ENCODE data around the gene CENPO.

Gene CENPO

GRCh38 chr2:24850944-24851343 is 57.7 kb downstream of the CENPO start:
- Histone ChIP-seq H3K27me3 (ENCODE audit: control insufficient read depth, insufficient read depth, low read length) (no peaks in the 10 kb centered on the region), H3K36me3 (ENCODE audit: control insufficient read depth, insufficient read depth, low read length) (peaks cover 4% of the 10 kb centered on the region; the same call in 1 of the 2 replicates), H3K4me3 (ENCODE audit: low read length) (no peak overlapping the region), H3K4me1 (ENCODE audit: control insufficient read depth, insufficient read depth, low read length) (no peaks in the 10 kb centered on the region; the same call in 1 of the 2 replicates), H3K27ac (ENCODE audit: low read length) (no peak overlapping the region), H3K9me3 (ENCODE audit: control insufficient read depth, insufficient read depth, low read length) (0 out of 2 replicates have a peak, but pooled peaks cover 2% of the 10 kb centered on the region)
- no CpG with 5 or more reads among the region's 7 CpGs for WGBS (ENCODE audit: insufficient coverage, insufficient read length)
- DNase-seq (ENCODE audit: low read depth, low spot score): no peak

DNA sequence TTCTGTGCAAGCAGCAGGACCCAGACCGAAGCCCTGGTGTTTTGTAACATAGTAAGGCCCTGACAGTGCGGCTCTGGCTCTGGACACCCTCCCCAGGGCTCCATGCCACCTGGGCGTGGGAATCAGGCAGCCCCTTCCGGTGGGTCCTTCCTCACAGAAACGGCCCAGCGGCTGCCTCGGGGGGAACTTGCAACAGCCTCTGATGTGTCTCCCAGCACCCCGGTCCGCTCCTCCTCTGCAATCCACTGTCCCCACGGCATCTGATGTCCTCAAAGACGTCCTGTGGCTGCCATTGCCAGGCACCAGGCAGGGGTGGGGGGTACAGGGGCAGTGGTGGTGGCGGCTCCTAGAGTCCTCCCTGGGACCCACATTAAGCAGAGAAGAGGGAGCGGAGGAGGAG is 58.8 kb downstream of the CENPO start:
- 0 out of 2 replicates have a peak, but pooled peaks cover 2% of the 10 kb centered on the region for H3K9me3 ChIP-seq (ENCODE audit: control insufficient read depth, insufficient read depth, low read length)
- no peaks in the 10 kb centered on the region for H3K27me3 ChIP-seq (ENCODE audit: control insufficient read depth, insufficient read depth, low read length)
- no peak overlapping the region for H3K27ac ChIP-seq (ENCODE audit: low read length)
- no peak overlapping the region for H3K4me3 ChIP-seq (ENCODE audit: low read length)
- WGBS (ENCODE audit: insufficient coverage, insufficient read length): no CpG with 5 or more reads among the region's 13 CpGs
- no peaks in the 10 kb centered on the region; the same call in 1 of the 2 replicates for H3K4me1 ChIP-seq (ENCODE audit: control insufficient read depth, insufficient read depth, low read length)
- DNase-seq (ENCODE audit: low read depth, low spot score): no peak
- peaks cover 4% of the 10 kb centered on the region; the same call in 1 of the 2 replicates for H3K36me3 ChIP-seq (ENCODE audit: control insufficient read depth, insufficient read depth, low read length)

- DNase-seq (ENCODE audit: low read depth, low spot score): no peak
- no peak overlapping the region for H3K27ac ChIP-seq (ENCODE audit: low read length)
- H3K4me1 ChIP-seq (ENCODE audit: control insufficient read depth, insufficient read depth, low read length): no peaks in the 10 kb centered on the region; the same call in 1 of the 2 replicates
- H3K27me3 ChIP-seq (ENCODE audit: control insufficient read depth, insufficient read depth, low read length): no peaks in the 10 kb centered on the region
- H3K4me3 ChIP-seq (ENCODE audit: low read length): no peak overlapping the region
- WGBS (ENCODE audit: insufficient coverage, insufficient read length): no CpG with 5 or more reads among the region's 23 CpGs
- peaks cover 4% of the 10 kb centered on the region; the same call in 1 of the 2 replicates for H3K36me3 ChIP-seq (ENCODE audit: control insufficient read depth, insufficient read depth, low read length)
- H3K9me3 ChIP-seq (ENCODE audit: control insufficient read depth, insufficient read depth, low read length): 0 out of 2 replicates have a peak, but pooled peaks cover 2% of the 10 kb centered on the region
Measured at GRCh38 chr2:24852431-24853020, 59.3 kb downstream of the CENPO start.

- Histone ChIP-seq H3K4me3 (ENCODE audit: low read length) (no peak overlapping the region), H3K27ac (ENCODE audit: low read length) (no peak overlapping the region), H3K4me1 (ENCODE audit: control insufficient read depth, insufficient read depth, low read length) (no peaks in the 10 kb centered on the region; the same call in 1 of the 2 replicates), H3K9me3 (ENCODE audit: control insufficient read depth, insufficient read depth, low read length) (0 out of 2 replicates have a peak, but pooled peaks cover 2% of the 10 kb centered on the region), H3K27me3 (ENCODE audit: control insufficient read depth, insufficient read depth, low read length) (no peaks in the 10 kb centered on the region), H3K36me3 (ENCODE audit: control insufficient read depth, insufficient read depth, low read length) (peaks cover 4% of the 10 kb centered on the region; the same call in 1 of the 2 replicates)
- WGBS (ENCODE audit: insufficient coverage, insufficient read length): no CpG with 5 or more reads among the region's 9 CpGs
- DNase-seq (ENCODE audit: low read depth, low spot score): no peak
Measured at GRCh38 chr2:24853046-24853445, 59.8 kb downstream of the CENPO start.

GRCh38 chr2:24853996-24854395 is 60.8 kb downstream of the CENPO start:
- no peak for DNase-seq (ENCODE audit: low read depth, low spot score)
- no peak overlapping the region for H3K27ac ChIP-seq (ENCODE audit: low read length)
- H3K9me3 ChIP-seq (ENCODE audit: control insufficient read depth, insufficient read depth, low read length): no peaks in the 10 kb centered on the region
- H3K36me3 ChIP-seq (ENCODE audit: control insufficient read depth, insufficient read depth, low read length): peaks cover under 1% of the 10 kb centered on the region; the same call in 1 of the 2 replicates
- WGBS (ENCODE audit: insufficient coverage, insufficient read length): no CpG with 5 or more reads among the region's 3 CpGs
- no peaks in the 10 kb centered on the region; the same call in 1 of the 2 replicates for H3K4me1 ChIP-seq (ENCODE audit: control insufficient read depth, insufficient read depth, low read length)
- H3K27me3 ChIP-seq (ENCODE audit: control insufficient read depth, insufficient read depth, low read length): no peaks in the 10 kb centered on the region
- no peak overlapping the region for H3K4me3 ChIP-seq (ENCODE audit: low read length)

DNA sequence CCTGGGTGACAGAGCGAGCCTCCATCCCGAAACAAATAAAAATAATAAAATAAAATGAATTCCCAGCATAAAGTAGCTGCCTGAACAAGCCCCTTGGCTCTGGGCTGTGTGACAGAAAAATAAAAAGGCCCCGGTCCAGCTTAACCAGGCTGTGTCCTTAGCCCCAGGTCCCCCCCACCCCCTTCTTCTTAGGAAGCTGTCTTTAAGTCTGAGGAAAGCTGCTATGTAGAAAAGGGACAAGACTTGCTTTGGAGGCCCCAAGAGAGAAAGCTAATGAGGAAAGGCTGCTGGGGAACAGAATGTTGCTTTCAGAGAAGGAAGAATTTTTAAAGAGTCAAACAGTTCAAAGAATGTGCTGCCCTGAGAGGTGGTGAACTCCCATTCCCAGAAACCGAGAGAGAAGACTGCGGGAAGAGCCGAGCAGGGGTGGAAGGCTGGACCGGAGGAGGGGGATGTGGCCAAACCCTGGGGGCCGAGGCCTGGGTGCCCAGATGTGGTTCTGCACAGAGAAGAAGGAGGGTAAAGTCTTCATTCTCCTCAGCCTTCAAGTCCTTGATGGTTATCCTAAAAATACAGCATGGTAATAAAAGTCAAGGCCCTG is 61.9 kb downstream of the CENPO start:
- H3K9me3 ChIP-seq (ENCODE audit: control insufficient read depth, insufficient read depth, low read length): no peaks in the 10 kb centered on the region
- no peak for DNase-seq (ENCODE audit: low read depth, low spot score)
- WGBS (ENCODE audit: insufficient coverage, insufficient read length): no CpG with 5 or more reads among the region's 8 CpGs
- H3K27me3 ChIP-seq (ENCODE audit: control insufficient read depth, insufficient read depth, low read length): no peaks in the 10 kb centered on the region
- no peak overlapping the region for H3K4me3 ChIP-seq (ENCODE audit: low read length)
- no peak overlapping the region for H3K27ac ChIP-seq (ENCODE audit: low read length)
- H3K4me1 ChIP-seq (ENCODE audit: control insufficient read depth, insufficient read depth, low read length): no peaks in the 10 kb centered on the region
- no peaks in the 10 kb centered on the region for H3K36me3 ChIP-seq (ENCODE audit: control insufficient read depth, insufficient read depth, low read length)

- no CpG with 5 or more reads among the region's 4 CpGs for WGBS (ENCODE audit: insufficient coverage, insufficient read length)
- DNase-seq (ENCODE audit: low read depth, low spot score): no peak
- Histone ChIP-seq H3K36me3 (ENCODE audit: control insufficient read depth, insufficient read depth, low read length) (no peaks in the 10 kb centered on the region), H3K4me1 (ENCODE audit: control insufficient read depth, insufficient read depth, low read length) (no peaks in the 10 kb centered on the region), H3K27ac (ENCODE audit: low read length) (no peak overlapping the region), H3K9me3 (ENCODE audit: control insufficient read depth, insufficient read depth, low read length) (no peaks in the 10 kb centered on the region), H3K27me3 (ENCODE audit: control insufficient read depth, insufficient read depth, low read length) (no peaks in the 10 kb centered on the region), H3K4me3 (ENCODE audit: low read length) (no peak overlapping the region)
Measured at GRCh38 chr2:24855726-24856125, 62.5 kb downstream of the CENPO start.

DNA sequence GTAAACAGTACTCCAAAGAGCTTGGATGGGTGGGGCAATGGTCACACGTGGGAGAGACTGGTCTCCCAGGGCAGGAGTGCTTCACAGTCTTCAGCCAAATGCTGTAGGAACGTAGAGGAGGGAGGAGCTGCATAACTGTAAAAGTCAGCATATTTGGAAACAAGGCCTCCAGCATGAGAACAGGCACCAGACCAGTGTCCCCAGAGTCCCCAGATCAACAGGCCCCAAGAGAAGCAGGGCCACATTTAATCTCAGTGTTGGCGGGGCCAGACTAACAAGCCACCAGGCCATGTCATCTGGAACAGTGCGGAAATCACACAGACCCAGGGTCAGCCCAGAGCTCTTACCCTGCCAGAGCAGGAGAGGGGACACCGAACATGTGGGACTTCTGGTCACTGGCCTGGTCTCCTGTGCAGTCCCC is 63.6 kb downstream of the CENPO start:
- no peak for DNase-seq (ENCODE audit: low read depth, low spot score)
- no peak overlapping the region for H3K4me3 ChIP-seq (ENCODE audit: low read length)
- H3K4me1 ChIP-seq (ENCODE audit: control insufficient read depth, insufficient read depth, low read length): no peaks in the 10 kb centered on the region
- H3K36me3 ChIP-seq (ENCODE audit: control insufficient read depth, insufficient read depth, low read length): no peaks in the 10 kb centered on the region
- H3K27ac ChIP-seq (ENCODE audit: low read length): no peak overlapping the region
- H3K27me3 ChIP-seq (ENCODE audit: control insufficient read depth, insufficient read depth, low read length): no peaks in the 10 kb centered on the region
- H3K9me3 ChIP-seq (ENCODE audit: control insufficient read depth, insufficient read depth, low read length): no peaks in the 10 kb centered on the region
- no CpG with 5 or more reads among the region's 5 CpGs for WGBS (ENCODE audit: insufficient coverage, insufficient read length)

- Histone ChIP-seq H3K4me3 (ENCODE audit: low read length) (no peak overlapping the region), H3K36me3 (ENCODE audit: control insufficient read depth, insufficient read depth, low read length) (no peaks in the 10 kb centered on the region), H3K4me1 (ENCODE audit: control insufficient read depth, insufficient read depth, low read length) (no peaks in the 10 kb centered on the region), H3K27ac (ENCODE audit: low read length) (no peak overlapping the region), H3K9me3 (ENCODE audit: control insufficient read depth, insufficient read depth, low read length) (no peaks in the 10 kb centered on the region), H3K27me3 (ENCODE audit: control insufficient read depth, insufficient read depth, low read length) (no peaks in the 10 kb centered on the region)
- no CpG with 5 or more reads among the region's 6 CpGs for WGBS (ENCODE audit: insufficient coverage, insufficient read length)
- no peak for DNase-seq (ENCODE audit: low read depth, low spot score)
Measured at GRCh38 chr2:24857746-24858145, 64.5 kb downstream of the CENPO start.

DNA sequence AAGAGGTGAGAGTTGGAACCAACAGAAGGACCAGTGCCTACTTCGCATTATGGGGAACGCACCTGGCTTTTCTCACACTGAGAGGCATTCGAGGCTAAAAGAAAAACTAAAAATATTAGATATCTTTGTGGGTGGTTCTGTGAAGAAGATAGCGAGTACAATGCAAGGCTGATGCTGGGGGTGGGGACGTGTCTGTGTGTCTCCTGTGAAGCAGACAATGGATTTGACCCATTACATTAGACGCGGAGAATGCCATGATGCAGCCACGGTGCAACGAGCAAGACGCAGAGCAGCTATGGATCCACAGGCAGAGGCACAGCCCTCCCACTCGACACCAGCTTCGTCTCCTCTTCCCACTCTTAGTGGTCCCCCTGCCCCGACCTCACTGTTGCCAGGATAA is 65.8 kb downstream of the CENPO start:
- Histone ChIP-seq H3K27me3 (ENCODE audit: control insufficient read depth, insufficient read depth, low read length) (no peaks in the 10 kb centered on the region), H3K9me3 (ENCODE audit: control insufficient read depth, insufficient read depth, low read length) (no peaks in the 10 kb centered on the region), H3K27ac (ENCODE audit: low read length) (no peak overlapping the region), H3K36me3 (ENCODE audit: control insufficient read depth, insufficient read depth, low read length) (no peaks in the 10 kb centered on the region), H3K4me3 (ENCODE audit: low read length) (no peak overlapping the region), H3K4me1 (ENCODE audit: control insufficient read depth, insufficient read depth, low read length) (no peaks in the 10 kb centered on the region)
- no peak for DNase-seq (ENCODE audit: low read depth, low spot score)
- no CpG with 5 or more reads among the region's 13 CpGs for WGBS (ENCODE audit: insufficient coverage, insufficient read length)

All from iPS DF 6.9 (cell line).